Myocyte (in vitro differentiated cells): ENCODE measurements around the gene SH3BP5L. TPM values are rescaled to one million over a fixed set of nuclear protein-coding genes. Genes with fewer than 3 reads are reported as not detected.

Experiments used
- DNase-seq: peaks from one replicate; pipeline ENCODE4 v3.0.0-alpha.2; 2012; ENCODE audit warnings: low read depth
- total RNA-seq: library from RNA; depleted of rRNA; stranded (reverse); fragments of >200 nt; gene quantifications from 2 replicates; pipeline ENCODE4 v1.2.3, GENCODE V29; 2014

The SH3BP5L gene
- total RNA-seq, 1 donor from 2014 or later = 30.9 TPM

GRCh38 chr1:248851390-248851789, 25.7 kb upstream of the SH3BP5L start:
- no peak for DNase-seq

- no peak for DNase-seq
Measured at GRCh38 chr1:248850536-248851251, 25.0 kb upstream of the SH3BP5L start.

GRCh38 chr1:248850124-248850523, 24.4 kb upstream of the SH3BP5L start:
- no peak for DNase-seq

GRCh38 chr1:248849637-248850036, 23.9 kb upstream of the SH3BP5L start:
- DNase-seq = no peak

- DNase-seq = no peak
Measured at GRCh38 chr1:248849152-248849551, 23.4 kb upstream of the SH3BP5L start.

GRCh38 chr1:248848602-248849001, 22.9 kb upstream of the SH3BP5L start:
- DNase-seq = no peak

- no peak for DNase-seq
Measured at GRCh38 chr1:248847956-248848561, 22.3 kb upstream of the SH3BP5L start.

- no peak for DNase-seq
Measured at GRCh38 chr1:248847181-248847955, 21.7 kb upstream of the SH3BP5L start.

- DNase-seq = no peak
Measured at GRCh38 chr1:248844526-248844925, 18.8 kb upstream of the SH3BP5L start.

- DNase-seq = no peak
Measured at GRCh38 chr1:248843687-248844086, 18.0 kb upstream of the SH3BP5L start.

- no peak for DNase-seq
Measured at GRCh38 chr1:248842781-248843331, 17.1 kb upstream of the SH3BP5L start.

- DNase-seq = peak; percentile 58
Measured at GRCh38 chr1:248841702-248842395, 16.1 kb upstream of the SH3BP5L start.

- no peak for DNase-seq
Measured at GRCh38 chr1:248840946-248841345, 15.2 kb upstream of the SH3BP5L start.

- DNase-seq = no peak
Measured at GRCh38 chr1:248839168-248839555, 13.4 kb upstream of the SH3BP5L start.

- peak; percentile 90 for DNase-seq
Measured at GRCh38 chr1:248838357-248839167, 12.8 kb upstream of the SH3BP5L start.

- DNase-seq = peak; percentile 99
Measured at GRCh38 chr1:248837781-248838356, 12.2 kb upstream of the SH3BP5L start, which contains the start of gene ZNF672. ZNF672 (plus strand) TSS chr1:248838224; CDS start chr1:248847275, 9,051 bp downstream.

GRCh38 chr1:248837045-248837780, 11.5 kb upstream of the SH3BP5L start:
- DNase-seq = no peak

GRCh38 chr1:248834343-248834940, 8.7 kb upstream of the SH3BP5L start:
- DNase-seq = no peak

- DNase-seq = no peak
Measured at GRCh38 chr1:248831842-248832241, 6.1 kb upstream of the SH3BP5L start.
